HUES64 (cell line): Measurements from ENCODE around the gene HCN3.
A peak's percentile ranks its signal among the peaks of the same experiment; 100 is the strongest.

ENCODE experiments used
- H3K27ac ChIP-seq: 2 replicates; pipeline ENCODE4 v1.7.0; 2013; ENCODE audit warnings: low read depth, low read length, inconsistent platforms
- H3K27me3 ChIP-seq: 2 replicates; pipeline ENCODE4 v1.6.1; 2013; ENCODE audit warnings: mild to moderate bottlenecking, low read length; ENCODE audit not compliant: insufficient read depth
- H3K36me3 ChIP-seq: 2 replicates; pipeline ENCODE4 v1.6.1; 2013; ENCODE audit warnings: mild to moderate bottlenecking, low read length; ENCODE audit not compliant: insufficient read depth
- H3K4me1 ChIP-seq: 2 replicates; pipeline ENCODE4 v1.6.1; 2013; ENCODE audit warnings: mild to moderate bottlenecking, low read length, moderate library complexity; ENCODE audit not compliant: insufficient read depth
- H3K4me3 ChIP-seq: 2 replicates; pipeline ENCODE4 v1.5.1; 2013; ENCODE audit warnings: mild to moderate bottlenecking, low read length, moderate library complexity
- H3K9ac ChIP-seq: 2 replicates; pipeline ENCODE4 v1.6.1; 2013; ENCODE audit warnings: mild to moderate bottlenecking, low read depth, low read length
- H3K9me3 ChIP-seq: 2 replicates; pipeline ENCODE4 v1.6.1; 2013; ENCODE audit warnings: low read depth, low read length; ENCODE audit not compliant: insufficient read depth
- WGBS: fragments of 150-250, 120-280 bp; methylation state at CpG from one replicate; pipeline ENCODE4 v1.1.7; 2013; ENCODE audit warnings: missing lambda C conversion rate; 5-methylcytosine and 5-hydroxymethylcytosine counted together

HCN3 gene

GRCh38 chr1:155300553-155301329, 23.5 kb downstream of the HCN3 start:
- H3K4me1 ChIP-seq: no peaks in the 10 kb centered on the region
- no peak overlapping the region for H3K4me3 ChIP-seq
- H3K9me3 ChIP-seq: no peaks in the 10 kb centered on the region
- WGBS: 93% methylated on average over 9 of the region's 9 CpGs
- H3K27ac ChIP-seq: no peak overlapping the region
- H3K9ac ChIP-seq: no peak overlapping the region
- peaks cover 8% of the 10 kb centered on the region for H3K27me3 ChIP-seq
- H3K36me3 ChIP-seq: no peaks in the 10 kb centered on the region

- Histone ChIP-seq H3K9me3 (no peaks in the 10 kb centered on the region), H3K27ac (no peak within 1 kb of the TSS), H3K4me1 (no peaks in the 10 kb centered on the region), H3K9ac (no peak within 1 kb of the TSS), H3K27me3 (0 out of 2 replicates have a peak, but pooled peaks cover 3% of the 10 kb centered on the region), H3K36me3 (no peaks in the 10 kb centered on the region), H3K4me3 (no peak within 1 kb of the TSS)
- 93% methylated on average over 5 of the region's 5 CpGs for WGBS
Observed at GRCh38 chr1:155301342-155301841, 24.1 kb downstream of the HCN3 start, which contains the start of gene PKLR. Gene PKLR (minus strand): TSS chr1:155301438. CDS start chr1:155301395, 43 bp downstream.

- Histone ChIP-seq H3K36me3 (no peaks in the 10 kb centered on the region), H3K9ac (no peak overlapping the region), H3K4me1 (no peaks in the 10 kb centered on the region), H3K27ac (no peak overlapping the region), H3K9me3 (no peaks in the 10 kb centered on the region), H3K4me3 (no peak overlapping the region), H3K27me3 (no peaks in the 10 kb centered on the region)
- WGBS: 89% methylated on average over 11 of the region's 11 CpGs
Observed at GRCh38 chr1:155304558-155305063, 27.3 kb downstream of the HCN3 start.

GRCh38 chr1:155305881-155306391, 28.7 kb downstream of the HCN3 start:
- Histone ChIP-seq H3K4me1 (peaks cover 3% of the 10 kb centered on the region; the same call in 1 of the 2 replicates), H3K27me3 (no peaks in the 10 kb centered on the region), H3K36me3 (peaks cover 10% of the 10 kb centered on the region), H3K4me3 (no peak overlapping the region), H3K9me3 (no peaks in the 10 kb centered on the region), H3K9ac (no peak overlapping the region), H3K27ac (no peak overlapping the region)
- 90% methylated on average over 7 of the region's 7 CpGs for WGBS

GRCh38 chr1:155307247-155307740, 30.0 kb downstream of the HCN3 start:
- no peak overlapping the region; the same call in 1 of the 2 replicates for H3K4me3 ChIP-seq
- WGBS: 73% methylated on average over 6 of the region's 6 CpGs

GRCh38 chr1:155308493-155309422, 31.5 kb downstream of the HCN3 start, which contains the start of gene FDPS:
Gene FDPS (plus strand): TSS chr1:155308866. CDS start chr1:155309790, 924 bp downstream.
- H3K27me3 ChIP-seq: no peaks in the 10 kb centered on the region
- H3K9ac ChIP-seq: peak within 1 kb of the TSS; percentile 87
- peak within 1 kb of the TSS; percentile 89 for H3K4me3 ChIP-seq
- under 1% methylated on average over 51 of the region's 51 CpGs for WGBS
- no peaks in the 10 kb centered on the region for H3K9me3 ChIP-seq
- H3K27ac ChIP-seq: peak within 1 kb of the TSS; percentile 77
- H3K4me1 ChIP-seq: peaks cover 3% of the 10 kb centered on the region; the same call in 1 of the 2 replicates
- H3K36me3 ChIP-seq: peaks cover 34% of the 10 kb centered on the region

More at GRCh38 chr1:155307247-155307740, 30.0 kb downstream of the HCN3 start:
- H3K9ac ChIP-seq: no peak overlapping the region
- H3K4me1 ChIP-seq: peaks cover 3% of the 10 kb centered on the region; the same call in 1 of the 2 replicates
- H3K27me3 ChIP-seq: no peaks in the 10 kb centered on the region
- no peak overlapping the region; the same call in 1 of the 2 replicates for H3K27ac ChIP-seq
- H3K9me3 ChIP-seq: no peaks in the 10 kb centered on the region
- peaks cover 22% of the 10 kb centered on the region for H3K36me3 ChIP-seq

DNA sequence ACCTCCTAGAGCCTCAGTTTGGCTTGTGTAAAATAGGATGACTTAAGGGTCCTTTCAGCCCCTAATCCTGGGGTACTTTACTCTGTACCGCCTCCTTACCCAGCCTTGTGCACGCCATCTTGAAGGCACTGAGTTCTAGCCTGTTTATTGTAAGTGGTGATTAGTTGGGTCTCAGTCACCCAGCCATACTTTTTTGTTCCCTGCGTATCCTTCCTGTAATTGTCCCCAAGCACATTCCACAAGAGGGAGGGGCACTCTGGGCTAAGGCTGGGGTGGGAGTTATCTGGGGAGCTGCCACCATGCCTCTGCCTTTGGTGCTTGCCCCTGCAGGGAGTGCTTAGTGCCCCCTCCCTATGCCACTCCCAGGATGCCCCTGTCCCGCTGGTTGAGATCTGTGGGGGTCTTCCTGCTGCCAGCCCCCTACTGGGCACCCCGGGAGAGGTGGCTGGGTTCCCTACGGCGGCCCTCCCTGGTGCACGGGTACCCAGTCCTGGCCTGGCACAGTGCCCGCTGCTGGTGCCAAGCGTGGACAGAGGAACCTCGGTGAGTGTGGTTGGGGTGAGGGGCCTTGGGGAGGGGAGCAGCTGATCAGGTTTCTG, 32.3 kb downstream of the HCN3 start:
- peaks cover 3% of the 10 kb centered on the region; the same call in 1 of the 2 replicates for H3K4me1 ChIP-seq
- WGBS: 58% methylated on average over 9 of the region's 11 CpGs

DNA sequence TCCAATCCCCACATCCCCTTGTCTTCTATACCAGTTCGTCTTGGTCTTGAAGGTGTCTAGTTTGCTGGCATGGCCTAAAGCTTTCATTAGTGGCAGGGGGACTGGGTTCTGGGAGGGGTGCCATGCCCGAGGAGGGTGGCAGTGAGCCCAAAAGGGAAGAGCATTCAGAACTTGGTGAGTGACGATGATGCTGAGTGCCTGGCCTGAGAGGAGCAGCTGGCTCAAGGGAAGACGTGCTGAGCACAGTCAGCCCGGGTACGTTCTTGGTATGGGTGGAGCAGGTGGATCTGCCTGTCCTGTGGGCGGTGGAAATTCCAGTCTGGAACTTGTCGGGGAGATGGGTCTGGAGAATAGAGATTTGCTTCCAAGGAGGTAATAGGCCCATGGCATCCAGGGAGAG, 36.0 kb downstream of the HCN3 start:
- Histone ChIP-seq H3K27ac (no peak overlapping the region), H3K4me1 (peaks cover 3% of the 10 kb centered on the region; the same call in 1 of the 2 replicates), H3K4me3 (no peak overlapping the region), H3K36me3 (peaks cover 68% of the 10 kb centered on the region), H3K9me3 (no peaks in the 10 kb centered on the region), H3K9ac (no peak overlapping the region), H3K27me3 (no peaks in the 10 kb centered on the region)
- WGBS: 97% methylated on average over 8 of the region's 8 CpGs

More for the DNA sequence above, 32.3 kb downstream of the HCN3 start:
- H3K36me3 ChIP-seq: peaks cover 39% of the 10 kb centered on the region
- no peaks in the 10 kb centered on the region for H3K27me3 ChIP-seq
- no peaks in the 10 kb centered on the region for H3K9me3 ChIP-seq
- peak overlapping the region; percentile 89 for H3K4me3 ChIP-seq
- peak overlapping the region; percentile 87 for H3K9ac ChIP-seq
- peak overlapping the region; percentile 71 for H3K27ac ChIP-seq

DNA sequence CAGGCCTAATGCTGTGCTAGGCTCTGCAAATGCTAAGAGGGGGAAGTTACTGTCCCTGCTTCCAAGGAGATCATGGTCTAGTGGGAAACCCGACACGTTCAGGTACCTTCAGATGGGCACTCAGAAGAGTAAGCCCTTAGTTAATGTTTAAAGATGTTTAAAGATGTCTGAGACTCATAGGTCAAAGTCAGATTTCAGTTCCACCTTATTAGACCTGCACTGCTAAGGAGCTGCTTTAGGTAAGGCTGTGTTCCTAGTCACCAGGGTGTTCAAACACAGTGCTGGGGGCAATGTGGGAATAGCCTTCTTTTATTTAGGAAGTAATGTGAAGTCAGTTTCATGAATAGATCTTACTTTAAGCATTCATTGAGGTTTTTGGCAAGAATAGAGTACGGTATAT, 39.7 kb downstream of the HCN3 start:
- WGBS: 89% methylated on average over 3 of the region's 3 CpGs
- no peaks in the 10 kb centered on the region for H3K9me3 ChIP-seq
- no peak overlapping the region for H3K27ac ChIP-seq
- H3K27me3 ChIP-seq: peaks cover 8% of the 10 kb centered on the region; the same call in 1 of the 2 replicates
- H3K9ac ChIP-seq: no peak overlapping the region
- H3K4me3 ChIP-seq: no peak overlapping the region
- peaks cover 69% of the 10 kb centered on the region for H3K36me3 ChIP-seq
- peaks cover 5% of the 10 kb centered on the region; the same call in 1 of the 2 replicates for H3K4me1 ChIP-seq

DNA sequence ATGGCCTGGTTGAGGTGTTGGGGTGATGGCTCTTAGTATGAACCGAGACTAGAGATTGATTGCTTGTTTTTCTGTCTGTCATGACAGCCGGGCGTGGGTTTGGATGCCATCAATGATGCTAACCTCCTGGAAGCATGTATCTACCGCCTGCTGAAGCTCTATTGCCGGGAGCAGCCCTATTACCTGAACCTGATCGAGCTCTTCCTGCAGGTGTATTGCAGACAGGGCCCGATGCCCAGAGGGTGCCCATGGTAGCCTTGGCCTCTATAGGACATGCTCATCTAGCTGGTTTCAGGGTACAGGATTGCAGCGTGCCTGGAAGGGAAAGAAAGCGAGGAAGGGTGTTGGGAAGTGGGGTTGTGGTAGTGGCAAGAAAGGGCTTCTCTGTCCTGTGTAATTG, 40.8 kb downstream of the HCN3 start:
- Histone ChIP-seq H3K9ac (no peak overlapping the region), H3K27ac (no peak overlapping the region), H3K4me1 (peaks cover 11% of the 10 kb centered on the region; the same call in 1 of the 2 replicates), H3K27me3 (peaks cover 10% of the 10 kb centered on the region; the same call in 1 of the 2 replicates), H3K4me3 (no peak overlapping the region), H3K9me3 (no peaks in the 10 kb centered on the region), H3K36me3 (peaks cover 60% of the 10 kb centered on the region)
- WGBS: 96% methylated on average over 9 of the region's 9 CpGs
